ENCODE measurements around the gene NIT2. TPM values are rescaled to one million over a fixed set of nuclear protein-coding genes. Genes with fewer than 3 reads are reported as not detected.

NIT2 gene
- total RNA-seq, 1 donor from 2014 or later: 22.3 TPM

- Mint-ChIP-seq H3K4me1 (ENCODE audit: unreplicated experiment) (no peaks in the 10 kb centered on the region), H3K9me3 (ENCODE audit: unreplicated experiment) (no peaks in the 10 kb centered on the region), H3K27me3 (ENCODE audit: unreplicated experiment) (no peaks in the 10 kb centered on the region), H3K4me3 (ENCODE audit: unreplicated experiment) (no peak overlapping the region), H3K36me3 (ENCODE audit: low read depth, unreplicated experiment) (peaks cover 13% of the 10 kb centered on the region), H3K27ac (ENCODE audit: unreplicated experiment) (no peak overlapping the region)
- DNase-seq (ENCODE audit: low spot score): no peak
- TF ChIP-seq CTCF (IDR thresholded peaks at IDR 0.05; ENCODE audit: unreplicated experiment): no peak
Observed at GRCh38 chr3:100359035-100359434, 24.5 kb downstream of the NIT2 start.

GRCh38 chr3:100360757-100361496 lies 26.4 kb downstream of the NIT2 start:
- Mint-ChIP-seq H3K27ac (ENCODE audit: unreplicated experiment) (no peak overlapping the region), H3K9me3 (ENCODE audit: unreplicated experiment) (no peaks in the 10 kb centered on the region), H3K36me3 (ENCODE audit: low read depth, unreplicated experiment) (peaks cover 15% of the 10 kb centered on the region), H3K4me1 (ENCODE audit: unreplicated experiment) (no peaks in the 10 kb centered on the region), H3K27me3 (ENCODE audit: unreplicated experiment) (no peaks in the 10 kb centered on the region), H3K4me3 (ENCODE audit: unreplicated experiment) (no peak overlapping the region)
- no peak for DNase-seq (ENCODE audit: low spot score)
- TF ChIP-seq CTCF (IDR thresholded peaks at IDR 0.05; ENCODE audit: unreplicated experiment): no peak

- no peak for DNase-seq (ENCODE audit: low spot score)
- Mint-ChIP-seq H3K27me3 (ENCODE audit: unreplicated experiment) (no peaks in the 10 kb centered on the region), H3K4me3 (ENCODE audit: unreplicated experiment) (no peak overlapping the region), H3K9me3 (ENCODE audit: unreplicated experiment) (no peaks in the 10 kb centered on the region), H3K27ac (ENCODE audit: unreplicated experiment) (no peak overlapping the region), H3K4me1 (ENCODE audit: unreplicated experiment) (no peaks in the 10 kb centered on the region), H3K36me3 (ENCODE audit: low read depth, unreplicated experiment) (peaks cover 17% of the 10 kb centered on the region)
- TF ChIP-seq CTCF (IDR thresholded peaks at IDR 0.05; ENCODE audit: unreplicated experiment): no peak
Observed at GRCh38 chr3:100361897-100362296, 27.3 kb downstream of the NIT2 start.

- Mint-ChIP-seq H3K4me1 (ENCODE audit: unreplicated experiment) (no peaks in the 10 kb centered on the region), H3K27ac (ENCODE audit: unreplicated experiment) (no peak overlapping the region), H3K36me3 (ENCODE audit: low read depth, unreplicated experiment) (peaks cover 17% of the 10 kb centered on the region), H3K27me3 (ENCODE audit: unreplicated experiment) (no peaks in the 10 kb centered on the region), H3K4me3 (ENCODE audit: unreplicated experiment) (no peak overlapping the region), H3K9me3 (ENCODE audit: unreplicated experiment) (no peaks in the 10 kb centered on the region)
- DNase-seq (ENCODE audit: low spot score): no peak
- TF ChIP-seq CTCF (IDR thresholded peaks at IDR 0.05; ENCODE audit: unreplicated experiment): no peak
Observed at GRCh38 chr3:100364421-100364820, 29.9 kb downstream of the NIT2 start.

- Mint-ChIP-seq H3K4me3 (ENCODE audit: unreplicated experiment) (no peak overlapping the region), H3K4me1 (ENCODE audit: unreplicated experiment) (no peaks in the 10 kb centered on the region), H3K9me3 (ENCODE audit: unreplicated experiment) (no peaks in the 10 kb centered on the region), H3K27ac (ENCODE audit: unreplicated experiment) (no peak overlapping the region), H3K27me3 (ENCODE audit: unreplicated experiment) (no peaks in the 10 kb centered on the region), H3K36me3 (ENCODE audit: low read depth, unreplicated experiment) (peaks cover 12% of the 10 kb centered on the region)
- no peak for TF ChIP-seq CTCF (IDR thresholded peaks at IDR 0.05; ENCODE audit: unreplicated experiment)
- no peak for DNase-seq (ENCODE audit: low spot score)
Observed at GRCh38 chr3:100366424-100366823, 31.9 kb downstream of the NIT2 start.

Data from endothelial cell (in vitro differentiated cells).